Measurements from ENCODE around the gene SNX9. TPM values are rescaled to one million over a fixed set of nuclear protein-coding genes. Genes with fewer than 3 reads are reported as not detected.
"Not testable (repeated sequence)": the region's sequence is repeated elsewhere in the genome, so short reads cannot be mapped to it uniquely, and the experiment has no call there.

Gene SNX9
- polyA plus RNA-seq, 1 donor = 44.6 TPM

DNA sequence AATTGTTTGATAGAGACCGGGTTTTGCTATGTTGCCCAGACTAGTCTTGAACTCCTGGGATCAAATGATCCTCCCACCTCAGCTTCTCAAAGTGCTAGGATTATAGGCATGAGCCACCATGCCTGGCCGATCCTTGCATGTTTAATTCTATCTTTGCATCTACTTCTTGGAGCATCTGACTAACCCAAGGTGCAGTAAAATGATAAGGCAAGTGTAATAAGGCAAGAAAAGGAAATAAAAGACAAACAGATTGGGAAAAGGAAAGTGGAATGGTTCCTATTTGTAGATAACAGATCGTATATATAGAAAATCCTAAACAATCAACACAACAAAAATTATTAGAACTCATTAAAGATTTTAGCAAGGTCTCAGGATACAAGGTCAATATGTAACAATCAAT lies 36.8 kb upstream of the SNX9 start:
- Histone ChIP-seq H3K9me3 (ENCODE audit: control insufficient read depth, low read depth, low read length) (peaks cover 2% of the 10 kb centered on the region), H3K4me1 (ENCODE audit: control insufficient read depth, insufficient read depth, low read length) (peaks cover 8% of the 10 kb centered on the region), H3K27ac (ENCODE audit: low read length) (peak overlapping the region; percentile 83), H3K36me3 (ENCODE audit: control insufficient read depth, insufficient read depth, low read length) (no peaks in the 10 kb centered on the region), H3K27me3 (ENCODE audit: control insufficient read depth, insufficient read depth, low read length) (no peaks in the 10 kb centered on the region), H3K4me3 (ENCODE audit: low read length) (no peak overlapping the region)
- peak in 1 of 2 donors; percentile 22 for DNase-seq
- WGBS (ENCODE audit: insufficient coverage, low lambda C conversion rate) = 60% methylated on average over 1 of the region's 3 CpGs

DNA sequence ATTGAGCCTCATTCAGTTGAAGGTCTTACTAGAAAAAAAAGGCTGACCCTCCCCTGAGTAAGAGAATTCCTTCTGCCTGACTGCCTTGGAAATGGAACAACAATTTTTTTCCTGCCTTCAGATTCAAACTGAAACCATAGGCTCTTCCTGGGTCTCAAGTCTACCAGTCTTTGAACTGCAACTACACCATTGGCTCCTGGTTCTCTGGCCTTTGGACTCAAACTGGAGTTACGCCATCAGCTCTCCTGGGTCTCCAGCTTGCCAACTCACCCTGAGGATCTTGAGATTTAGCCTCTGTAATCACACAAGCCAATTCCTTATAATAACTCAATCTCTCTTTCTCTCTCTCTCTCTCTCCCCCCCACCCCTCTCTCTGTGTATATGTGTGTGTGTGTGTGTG lies 36.0 kb upstream of the SNX9 start:
- H3K36me3 ChIP-seq (ENCODE audit: control insufficient read depth, insufficient read depth, low read length) = no peaks in the 10 kb centered on the region
- no peaks in the 10 kb centered on the region for H3K27me3 ChIP-seq (ENCODE audit: control insufficient read depth, insufficient read depth, low read length)
- peaks cover 8% of the 10 kb centered on the region for H3K4me1 ChIP-seq (ENCODE audit: control insufficient read depth, insufficient read depth, low read length)
- WGBS (ENCODE audit: insufficient coverage, low lambda C conversion rate) = no CpG with 5 or more reads among the region's 1 CpG
- peaks cover 2% of the 10 kb centered on the region for H3K9me3 ChIP-seq (ENCODE audit: control insufficient read depth, low read depth, low read length)
- no peak overlapping the region for H3K4me3 ChIP-seq (ENCODE audit: low read length)
- peak; percentile 92 to 94 for DNase-seq
- peak overlapping the region; percentile 83 for H3K27ac ChIP-seq (ENCODE audit: low read length)

DNA sequence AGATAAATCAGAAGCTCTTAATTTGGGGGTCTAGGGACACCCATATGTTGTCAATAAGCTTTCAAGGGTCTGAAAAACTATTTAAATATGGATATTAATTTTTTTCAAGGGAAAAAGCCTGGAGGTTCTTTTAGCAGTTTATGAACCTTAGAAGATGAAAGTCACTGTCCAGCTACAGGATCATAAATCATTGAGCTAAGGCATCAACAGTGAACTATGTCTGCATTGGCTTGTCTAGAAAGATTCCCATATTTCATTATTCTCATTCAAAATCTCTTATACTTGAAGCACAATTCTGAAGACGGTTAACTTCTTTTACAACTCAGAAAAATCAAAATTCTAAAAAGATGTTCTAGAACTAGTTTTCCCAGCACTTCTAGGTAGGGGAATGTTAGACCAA lies 34.9 kb upstream of the SNX9 start:
- WGBS (ENCODE audit: insufficient coverage, low lambda C conversion rate) = 100% methylated on average over 1 of the region's 1 CpG

DNA sequence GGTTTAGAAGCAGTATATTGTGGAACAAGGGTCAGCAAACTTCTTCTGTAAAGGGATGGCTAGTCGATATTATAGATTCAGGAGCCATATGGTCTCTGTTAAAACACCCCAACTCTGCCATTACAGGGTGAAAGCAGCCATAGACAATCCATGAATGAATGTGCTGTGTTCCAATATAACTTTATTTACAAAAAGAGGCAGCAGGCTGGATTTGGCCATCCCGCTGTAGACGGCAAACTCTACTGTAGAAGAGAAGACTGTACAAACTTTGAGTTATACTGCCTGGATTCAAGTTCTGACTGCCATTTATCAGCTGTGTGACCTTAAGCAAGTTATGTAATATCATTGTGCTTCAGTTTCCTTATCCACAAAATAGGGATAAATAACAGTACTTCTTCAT lies 33.7 kb upstream of the SNX9 start:
- Histone ChIP-seq H3K27ac (ENCODE audit: low read length) (no peak overlapping the region), H3K36me3 (ENCODE audit: control insufficient read depth, insufficient read depth, low read length) (no peaks in the 10 kb centered on the region), H3K4me3 (ENCODE audit: low read length) (no peak overlapping the region), H3K9me3 (ENCODE audit: control insufficient read depth, low read depth, low read length) (peaks cover 2% of the 10 kb centered on the region), H3K4me1 (ENCODE audit: control insufficient read depth, insufficient read depth, low read length) (peaks cover 8% of the 10 kb centered on the region), H3K27me3 (ENCODE audit: control insufficient read depth, insufficient read depth, low read length) (no peaks in the 10 kb centered on the region)
- no CpG with 5 or more reads among the region's 3 CpGs for WGBS (ENCODE audit: insufficient coverage, low lambda C conversion rate)
- no peak for DNase-seq

More for the DNA sequence above, 34.9 kb upstream of the SNX9 start:
- Histone ChIP-seq H3K27ac (ENCODE audit: low read length) (no peak overlapping the region), H3K27me3 (ENCODE audit: control insufficient read depth, insufficient read depth, low read length) (no peaks in the 10 kb centered on the region), H3K9me3 (ENCODE audit: control insufficient read depth, low read depth, low read length) (peaks cover 2% of the 10 kb centered on the region), H3K4me3 (ENCODE audit: low read length) (no peak overlapping the region), H3K36me3 (ENCODE audit: control insufficient read depth, insufficient read depth, low read length) (no peaks in the 10 kb centered on the region), H3K4me1 (ENCODE audit: control insufficient read depth, insufficient read depth, low read length) (peaks cover 8% of the 10 kb centered on the region)
- no peak for DNase-seq

GRCh38 chr6:157789861-157790260 lies 33.2 kb upstream of the SNX9 start:
- H3K4me1 ChIP-seq (ENCODE audit: control insufficient read depth, insufficient read depth, low read length) = peaks cover 8% of the 10 kb centered on the region
- DNase-seq = no peak
- H3K4me3 ChIP-seq (ENCODE audit: low read length) = no peak overlapping the region
- peaks cover 2% of the 10 kb centered on the region for H3K9me3 ChIP-seq (ENCODE audit: control insufficient read depth, low read depth, low read length)
- WGBS (ENCODE audit: insufficient coverage, low lambda C conversion rate) = 80% methylated on average over 1 of the region's 15 CpGs
- no peaks in the 10 kb centered on the region for H3K36me3 ChIP-seq (ENCODE audit: control insufficient read depth, insufficient read depth, low read length)
- H3K27me3 ChIP-seq (ENCODE audit: control insufficient read depth, insufficient read depth, low read length) = no peaks in the 10 kb centered on the region
- no peak overlapping the region for H3K27ac ChIP-seq (ENCODE audit: low read length)

GRCh38 chr6:157790548-157791160 lies 32.4 kb upstream of the SNX9 start:
- Histone ChIP-seq H3K4me3 (ENCODE audit: low read length) (no peak overlapping the region), H3K36me3 (ENCODE audit: control insufficient read depth, insufficient read depth, low read length) (no peaks in the 10 kb centered on the region), H3K4me1 (ENCODE audit: control insufficient read depth, insufficient read depth, low read length) (peaks cover 8% of the 10 kb centered on the region), H3K27me3 (ENCODE audit: control insufficient read depth, insufficient read depth, low read length) (no peaks in the 10 kb centered on the region), H3K9me3 (ENCODE audit: control insufficient read depth, low read depth, low read length) (peaks cover 2% of the 10 kb centered on the region), H3K27ac (ENCODE audit: low read length) (no peak overlapping the region)
- no peak for DNase-seq
- no CpG with 5 or more reads among the region's 4 CpGs for WGBS (ENCODE audit: insufficient coverage, low lambda C conversion rate)

DNA sequence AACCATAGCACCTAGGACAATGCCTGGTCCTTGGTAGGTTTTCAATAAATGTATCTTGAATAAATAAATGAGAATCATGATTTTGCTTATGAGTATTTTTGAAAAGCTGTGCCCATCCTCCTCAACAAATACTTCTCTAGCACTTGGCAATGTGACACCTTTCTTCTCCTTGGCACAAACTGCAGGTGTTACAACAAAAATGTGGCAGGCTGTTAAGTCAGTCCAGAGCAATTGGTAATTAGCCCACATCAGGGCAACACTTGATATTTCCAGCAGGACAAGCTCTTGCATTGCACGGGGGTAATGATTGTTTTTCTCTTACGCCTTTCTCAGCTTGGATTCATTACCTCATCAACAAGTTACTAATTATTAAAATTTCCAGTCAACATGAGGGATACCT lies 31.6 kb upstream of the SNX9 start:
- Histone ChIP-seq H3K9me3 (ENCODE audit: control insufficient read depth, low read depth, low read length) (no peaks in the 10 kb centered on the region), H3K27ac (ENCODE audit: low read length) (no peak overlapping the region), H3K27me3 (ENCODE audit: control insufficient read depth, insufficient read depth, low read length) (no peaks in the 10 kb centered on the region), H3K4me1 (ENCODE audit: control insufficient read depth, insufficient read depth, low read length) (peaks cover 5% of the 10 kb centered on the region), H3K4me3 (ENCODE audit: low read length) (no peak overlapping the region), H3K36me3 (ENCODE audit: control insufficient read depth, insufficient read depth, low read length) (no peaks in the 10 kb centered on the region)
- DNase-seq = no peak
- 100% methylated on average over 1 of the region's 2 CpGs for WGBS (ENCODE audit: insufficient coverage, low lambda C conversion rate)

- H3K9me3 ChIP-seq (ENCODE audit: control insufficient read depth, low read depth, low read length) = no peaks in the 10 kb centered on the region
- no peaks in the 10 kb centered on the region for H3K36me3 ChIP-seq (ENCODE audit: control insufficient read depth, insufficient read depth, low read length)
- no peak for DNase-seq
- H3K27me3 ChIP-seq (ENCODE audit: control insufficient read depth, insufficient read depth, low read length) = no peaks in the 10 kb centered on the region
- H3K4me1 ChIP-seq (ENCODE audit: control insufficient read depth, insufficient read depth, low read length) = no peaks in the 10 kb centered on the region
- H3K4me3 ChIP-seq (ENCODE audit: low read length) = no peak overlapping the region
- WGBS (ENCODE audit: insufficient coverage, low lambda C conversion rate) = no CpG with 5 or more reads among the region's 2 CpGs
- H3K27ac ChIP-seq (ENCODE audit: low read length) = no peak overlapping the region
These were observed 30.4 kb upstream of the SNX9 start for GRCh38 chr6:157792671-157793070.

- WGBS (ENCODE audit: insufficient coverage, low lambda C conversion rate) = 83% methylated on average over 2 of the region's 5 CpGs
- not testable (repeated sequence) for DNase-seq; H3K27ac ChIP-seq (ENCODE audit: low read length); H3K9me3 ChIP-seq (ENCODE audit: control insufficient read depth, low read depth, low read length); H3K4me1 ChIP-seq (ENCODE audit: control insufficient read depth, insufficient read depth, low read length); H3K27me3 ChIP-seq (ENCODE audit: control insufficient read depth, insufficient read depth, low read length); H3K36me3 ChIP-seq (ENCODE audit: control insufficient read depth, insufficient read depth, low read length); H3K4me3 ChIP-seq (ENCODE audit: low read length)
These were observed 29.0 kb upstream of the SNX9 start for GRCh38 chr6:157794012-157794411.

DNA sequence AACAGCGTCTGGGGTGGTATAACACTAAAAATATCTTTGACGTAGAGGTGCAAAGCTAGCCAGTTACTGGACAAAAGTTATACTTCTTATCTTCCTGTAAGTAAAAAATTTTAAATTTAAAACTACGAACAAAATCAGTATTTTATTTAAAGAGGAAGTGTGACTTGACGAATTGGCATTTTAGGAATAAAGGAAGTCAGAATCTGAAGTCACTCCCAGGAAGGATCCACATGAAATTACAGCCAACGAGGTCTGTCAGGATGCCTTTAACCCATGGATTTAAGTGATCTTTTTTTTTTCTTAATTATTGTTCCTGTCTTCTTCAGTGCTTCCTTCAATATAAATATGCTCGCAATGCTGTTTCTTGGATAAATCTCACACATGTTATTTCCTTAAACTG lies 27.2 kb upstream of the SNX9 start:
- no peak for DNase-seq
- WGBS (ENCODE audit: insufficient coverage, low lambda C conversion rate) = 100% methylated on average over 3 of the region's 6 CpGs
- Histone ChIP-seq H3K4me1 (ENCODE audit: control insufficient read depth, insufficient read depth, low read length) (no peaks in the 10 kb centered on the region), H3K27ac (ENCODE audit: low read length) (no peak overlapping the region), H3K9me3 (ENCODE audit: control insufficient read depth, low read depth, low read length) (no peaks in the 10 kb centered on the region), H3K4me3 (ENCODE audit: low read length) (no peak overlapping the region), H3K36me3 (ENCODE audit: control insufficient read depth, insufficient read depth, low read length) (no peaks in the 10 kb centered on the region), H3K27me3 (ENCODE audit: control insufficient read depth, insufficient read depth, low read length) (no peaks in the 10 kb centered on the region)

- Histone ChIP-seq H3K9me3 (ENCODE audit: control insufficient read depth, low read depth, low read length) (no peaks in the 10 kb centered on the region), H3K27me3 (ENCODE audit: control insufficient read depth, insufficient read depth, low read length) (peaks cover 2% of the 10 kb centered on the region), H3K36me3 (ENCODE audit: control insufficient read depth, insufficient read depth, low read length) (no peaks in the 10 kb centered on the region), H3K4me3 (ENCODE audit: low read length) (no peak overlapping the region), H3K4me1 (ENCODE audit: control insufficient read depth, insufficient read depth, low read length) (no peaks in the 10 kb centered on the region), H3K27ac (ENCODE audit: low read length) (no peak overlapping the region)
- DNase-seq = no peak
- WGBS (ENCODE audit: insufficient coverage, low lambda C conversion rate) = 88% methylated on average over 2 of the region's 6 CpGs
These were observed 24.2 kb upstream of the SNX9 start for GRCh38 chr6:157798851-157799250.

Measured in large intestine (tissue), 3 donors.